T-helper 2 cell treated with Interferon-gamma antibody and Interleukin-4, amounts not matched to agents 5 μg/mL and 100 μg/mL, for 36 hours (primary cell): ENCODE results near the gene OR5M3.

Source experiments
- DNase-seq: peaks from one replicate; pipeline ENCODE4 v3.0.0; 2021; ENCODE audit warnings: low spot score
- H3K27ac Mint-ChIP-seq: one replicate; pipeline ENCODE4 v1.8.0; 2021; ENCODE audit warnings: mild to moderate bottlenecking, mixed read lengths
- H3K27me3 Mint-ChIP-seq: one replicate; pipeline ENCODE4 v1.8.0; 2021; ENCODE audit warnings: low read depth, mixed read lengths
- H3K36me3 Mint-ChIP-seq: one replicate; pipeline ENCODE4 v1.8.0; 2021; ENCODE audit warnings: low read depth, mixed read lengths
- H3K4me1 Mint-ChIP-seq: one replicate; pipeline ENCODE4 v1.8.0; 2021; ENCODE audit warnings: low read depth, mixed read lengths
- H3K4me3 Mint-ChIP-seq: one replicate; pipeline ENCODE4 v1.8.0; 2022; ENCODE audit warnings: mild to moderate bottlenecking, moderate library complexity, mixed read lengths
- H3K9me3 Mint-ChIP-seq: one replicate; pipeline ENCODE4 v1.8.0; 2021; ENCODE audit warnings: mixed read lengths

OR5M3 gene

GRCh38 chr11:56473252-56473651 lies at the start of gene OR5M3:
TSS of gene OR5M3 (minus strand) at chr11:56473352. CDS start at chr11:56470497, 2,855 bp downstream.
- peaks cover 17% of the 10 kb centered on the region for H3K9me3 Mint-ChIP-seq
- no peak for DNase-seq
- no peak within 1 kb of the TSS for H3K27ac Mint-ChIP-seq
- H3K4me3 Mint-ChIP-seq: no peak within 1 kb of the TSS
- H3K27me3 Mint-ChIP-seq: no peaks in the 10 kb centered on the region
- no peaks in the 10 kb centered on the region for H3K36me3 Mint-ChIP-seq
- no peaks in the 10 kb centered on the region for H3K4me1 Mint-ChIP-seq

- Mint-ChIP-seq H3K4me1 (no peaks in the 10 kb centered on the region), H3K27me3 (no peaks in the 10 kb centered on the region), H3K27ac (no peak overlapping the region), H3K36me3 (no peaks in the 10 kb centered on the region), H3K4me3 (no peak overlapping the region), H3K9me3 (peaks cover 33% of the 10 kb centered on the region)
- DNase-seq: no peak
Measured at GRCh38 chr11:56522008-56522407, 48.9 kb upstream of the OR5M3 start.

GRCh38 chr11:56513280-56513679 lies 40.1 kb upstream of the OR5M3 start:
- no peak overlapping the region for H3K27ac Mint-ChIP-seq
- H3K4me1 Mint-ChIP-seq: no peaks in the 10 kb centered on the region
- peaks cover 36% of the 10 kb centered on the region for H3K9me3 Mint-ChIP-seq
- no peaks in the 10 kb centered on the region for H3K36me3 Mint-ChIP-seq
- H3K27me3 Mint-ChIP-seq: no peaks in the 10 kb centered on the region
- no peak overlapping the region for H3K4me3 Mint-ChIP-seq
- no peak for DNase-seq

GRCh38 chr11:56509439-56509838 lies 36.3 kb upstream of the OR5M3 start:
- Mint-ChIP-seq H3K4me3 (no peak overlapping the region), H3K4me1 (no peaks in the 10 kb centered on the region), H3K27ac (no peak overlapping the region), H3K36me3 (no peaks in the 10 kb centered on the region), H3K27me3 (no peaks in the 10 kb centered on the region), H3K9me3 (peaks cover 34% of the 10 kb centered on the region)
- no peak for DNase-seq

- no peaks in the 10 kb centered on the region for H3K27me3 Mint-ChIP-seq
- H3K9me3 Mint-ChIP-seq: peaks cover 43% of the 10 kb centered on the region
Measured at GRCh38 chr11:56497010-56497409, 23.9 kb upstream of the OR5M3 start.

GRCh38 chr11:56495117-56495516 lies 22.0 kb upstream of the OR5M3 start:
- DNase-seq: no peak
- H3K9me3 Mint-ChIP-seq: peaks cover 37% of the 10 kb centered on the region
- no peak overlapping the region for H3K4me3 Mint-ChIP-seq
- H3K27me3 Mint-ChIP-seq: no peaks in the 10 kb centered on the region
- no peak overlapping the region for H3K27ac Mint-ChIP-seq
- no peaks in the 10 kb centered on the region for H3K36me3 Mint-ChIP-seq
- H3K4me1 Mint-ChIP-seq: no peaks in the 10 kb centered on the region

More at GRCh38 chr11:56497010-56497409, 23.9 kb upstream of the OR5M3 start:
- no peak overlapping the region for H3K4me3 Mint-ChIP-seq
- no peaks in the 10 kb centered on the region for H3K36me3 Mint-ChIP-seq
- no peak for DNase-seq
- no peaks in the 10 kb centered on the region for H3K4me1 Mint-ChIP-seq
- no peak overlapping the region for H3K27ac Mint-ChIP-seq

GRCh38 chr11:56491270-56491669 lies 18.1 kb upstream of the OR5M3 start, which contains the start of gene OR5M8:
TSS of gene OR5M8 (minus strand) at chr11:56491370. CDS start at chr11:56491370, 0 bp downstream.
- Mint-ChIP-seq H3K4me1 (no peaks in the 10 kb centered on the region), H3K36me3 (no peaks in the 10 kb centered on the region), H3K27me3 (no peaks in the 10 kb centered on the region), H3K4me3 (no peak within 1 kb of the TSS), H3K27ac (no peak within 1 kb of the TSS), H3K9me3 (peaks cover 52% of the 10 kb centered on the region)
- DNase-seq: no peak

GRCh38 chr11:56486801-56487200 lies 13.6 kb upstream of the OR5M3 start:
- H3K9me3 Mint-ChIP-seq: peaks cover 37% of the 10 kb centered on the region
- no peak overlapping the region for H3K27ac Mint-ChIP-seq
- no peak for DNase-seq
- no peaks in the 10 kb centered on the region for H3K36me3 Mint-ChIP-seq
- H3K4me1 Mint-ChIP-seq: no peaks in the 10 kb centered on the region
- no peak overlapping the region for H3K4me3 Mint-ChIP-seq
- no peaks in the 10 kb centered on the region for H3K27me3 Mint-ChIP-seq

- Mint-ChIP-seq H3K4me3 (no peak overlapping the region), H3K27me3 (no peaks in the 10 kb centered on the region), H3K36me3 (no peaks in the 10 kb centered on the region), H3K4me1 (no peaks in the 10 kb centered on the region), H3K27ac (no peak overlapping the region), H3K9me3 (peaks cover 25% of the 10 kb centered on the region)
- DNase-seq: no peak
Measured at GRCh38 chr11:56474729-56475235, 1.6 kb upstream of the OR5M3 start.

- H3K9me3 Mint-ChIP-seq: peaks cover 48% of the 10 kb centered on the region
- no peak for DNase-seq
- no peaks in the 10 kb centered on the region for H3K4me1 Mint-ChIP-seq
- no peak overlapping the region for H3K4me3 Mint-ChIP-seq
- no peaks in the 10 kb centered on the region for H3K27me3 Mint-ChIP-seq
- no peak overlapping the region for H3K27ac Mint-ChIP-seq
- no peaks in the 10 kb centered on the region for H3K36me3 Mint-ChIP-seq
Measured at GRCh38 chr11:56457076-56457475, 16.1 kb downstream of the OR5M3 start.

GRCh38 chr11:56453521-56453920 lies 19.6 kb downstream of the OR5M3 start:
- H3K9me3 Mint-ChIP-seq: peaks cover 41% of the 10 kb centered on the region

More at GRCh38 chr11:56453521-56453920, 19.6 kb downstream of the OR5M3 start:
- Mint-ChIP-seq H3K36me3 (no peaks in the 10 kb centered on the region), H3K27ac (no peak overlapping the region), H3K4me3 (no peak overlapping the region), H3K27me3 (no peaks in the 10 kb centered on the region), H3K4me1 (no peaks in the 10 kb centered on the region)
- no peak for DNase-seq
